Measurements from ENCODE around the gene PAPPA.

GRCh38 chr9:116435706-116436105 lies 282.1 kb downstream of the PAPPA start:
- TF ChIP-seq CTCF (conservative IDR thresholded peaks at IDR 0.05) = no peak
- TF ChIP-seq ZFX (IDR thresholded peaks at IDR 0.05) = no peak
